K562 (cell line): Measurements from ENCODE around the gene DNASE1L1. TPM values are rescaled to one million over a fixed set of nuclear protein-coding genes. Genes with fewer than 3 reads are reported as not detected.
A peak's percentile ranks its signal among the peaks of the same experiment; 100 is the strongest.

ENCODE experiments used
- ATAC-seq: fragments of 200-7000 bp; cut with Tn5 transposase; 3 replicates; pipeline ENCODE4 v1.9.1; 2020; ENCODE audit warnings: moderate library complexity
- BruUV-seq: library from RNA; stranded (reverse); fragments of 400-500 nt; replicated peaks from 2 replicates; lab custom pipeline; 2021; lab: Mats Ljungman, UMichigan
- CTCF ChIA-PET: fragments of 300-600 bp; formaldehyde crosslinking; extraction: SDS; loops from one replicate; lab custom pipeline; 2021; ENCODE audit warnings: low intra/inter-chr PET ratio; lab: Yijun Ruan, JAX
- POLR2A ChIA-PET: fragments of 300-600, 350-650 bp; sonication (Branson Sonifier 250); formaldehyde crosslinking; extraction: SDS; loops from one replicate; lab custom pipeline; 2021; ENCODE audit warnings: antibody characterized with exemption, inconsistent platforms; lab: Yijun Ruan, JAX
- DNase-seq, 4 experiments: peaks; one replicate each; pipeline versions ENCODE4 v3.0.0 to v3.0.0-alpha.2; 2011 to 2018; ENCODE audit warnings: low spot score in 3 of 4, mixed read lengths in 3 of 4; ENCODE audit errors: extremely low read depth in 1 of 4
- FAIRE-seq: peaks from 2 replicates; lab custom pipeline; 2011; peaks lifted over from hg19 to GRCh38; lab: Jason Lieb, UNC
- H2AFZ ChIP-seq: 2 replicates; pipeline ENCODE4 v1.6.0; 2011; ENCODE audit warnings: low read depth, low read length, control low read depth, inconsistent platforms
- H3K27ac ChIP-seq: fragments of 200-600 bp; 3 replicates; pipeline ENCODE4 v1.8.0; 2011; ENCODE audit warnings: low read depth, mild to moderate bottlenecking, control low read depth, inconsistent platforms, low read length, moderate library complexity, mixed read lengths; ENCODE audit errors: extremely low read depth
- H3K27me3 ChIP-seq, 2 experiments: fragments of 300-600 bp in 1 of 2; 2 replicates in 1 of 2; 3 replicates in 1 of 2; pipeline versions ENCODE4 v1.6.0 to v1.8.0; 2011; ENCODE audit warnings: inconsistent platforms in 2 of 2, low read length in 2 of 2, mild to moderate bottlenecking in 1 of 2, mixed read lengths in 1 of 2, moderate library complexity in 1 of 2; ENCODE audit not compliant: control insufficient read depth in 2 of 2, insufficient read depth in 2 of 2
- H3K36me3 ChIP-seq: fragments of 300-600 bp; 3 replicates; pipeline ENCODE4 v1.8.0; 2011; ENCODE audit warnings: mild to moderate bottlenecking, low read length, inconsistent platforms; ENCODE audit not compliant: control insufficient read depth, insufficient read depth
- H3K4me1 ChIP-seq, 2 experiments: fragments of 200-600 bp in 1 of 2; replicated peaks in 1 of 2; 2 replicates in 1 of 2; 3 replicates in 1 of 2; pipeline versions ENCODE4 v1.5.1 to v1.8.0; 2011; ENCODE audit warnings: inconsistent platforms in 2 of 2, low read length in 2 of 2, mild to moderate bottlenecking in 1 of 2, mixed read lengths in 1 of 2, moderate library complexity in 1 of 2; ENCODE audit not compliant: control insufficient read depth in 2 of 2, insufficient read depth in 2 of 2
- H3K4me2 ChIP-seq: 2 replicates; pipeline ENCODE4 v1.6.1; 2011; ENCODE audit warnings: low read length, control low read depth, inconsistent platforms, mixed read lengths; ENCODE audit not compliant: insufficient read depth
- H3K4me3 ChIP-seq: fragments of 200-600 bp; sonication (generic), shearing (Covaris generic); 2 replicates; pipeline ENCODE4 v1.5.1; 2016; ENCODE audit warnings: control low read depth, inconsistent platforms
- H3K79me2 ChIP-seq: fragments of 200-600 bp; 3 replicates; pipeline ENCODE4 v1.8.0; 2011; ENCODE audit warnings: low read length, inconsistent platforms; ENCODE audit not compliant: control insufficient read depth, insufficient read depth
- H3K9ac ChIP-seq, 2 experiments: 2 replicates each; pipeline versions ENCODE4 v1.6.0 to v1.6.1; 2011; ENCODE audit warnings: low read depth in 2 of 2, low read length in 2 of 2, control low read depth in 1 of 2, inconsistent platforms in 1 of 2, mild to moderate bottlenecking in 1 of 2, mixed read lengths in 1 of 2; ENCODE audit not compliant: insufficient read depth in 1 of 2
- H3K9me1 ChIP-seq: one replicate; pipeline ENCODE4 v1.6.0; 2011; ENCODE audit warnings: inconsistent platforms, mild to moderate bottlenecking, low read length, moderate library complexity; ENCODE audit not compliant: control insufficient read depth, insufficient read depth
- H3K9me3 ChIP-seq: replicated peaks from 2 replicates; pipeline ENCODE4 v1.5.1; 2011; ENCODE audit warnings: low read depth, low read length, inconsistent platforms; ENCODE audit not compliant: control insufficient read depth, insufficient read depth
- H4K20me1 ChIP-seq: replicated peaks from 2 replicates; pipeline ENCODE4 v1.6.1; 2011; ENCODE audit warnings: low read length, inconsistent platforms, mixed read lengths; ENCODE audit not compliant: control insufficient read depth, insufficient read depth
- E2F8 ChIP-seq: fragments of 450-650 bp; IDR thresholded peaks from 2 replicates; pipeline ENCODE4 v1.7.1; 2018; ENCODE audit warnings: mild to moderate bottlenecking, low read depth; ENCODE audit not compliant: partially characterized antibody
- NCOA6 ChIP-seq: fragments of 450-650 bp; IDR thresholded peaks from 2 replicates; pipeline ENCODE4 v1.6.1; 2017; ENCODE audit warnings: mild to moderate bottlenecking
- SPI1 ChIP-seq: IDR thresholded peaks from 2 replicates; pipeline ENCODE4 v1.6.1; 2011; ENCODE audit warnings: low read depth, low read length, control low read depth, borderline replicate concordance
- SUPT5H ChIP-seq: fragments of 450-650 bp; IDR thresholded peaks from 2 replicates; pipeline ENCODE4 v1.6.1; 2016
- ZFP1 ChIP-seq: fragments of 450-650 bp; formaldehyde crosslinking; IDR thresholded peaks from 2 replicates; pipeline ENCODE4 v1.4.0; 2020; ENCODE audit warnings: mild to moderate bottlenecking, mixed read lengths
- WGBS: fragments of 100-300 bp; shearing (Covaris generic); methylation state at CpG from one replicate; pipeline ENCODE4 v1.1.6; 2016; ENCODE audit warnings: low coverage, mixed read lengths; ENCODE audit not compliant: insufficient coverage; ENCODE audit errors: missing lambda C conversion rate; 5-methylcytosine and 5-hydroxymethylcytosine counted together
- in situ Hi-C: fragments of 300-500 bp; cut with MboI; formaldehyde crosslinking; loops from 4 replicates; pipeline ENCODE4 v1.15.0; 2018; ENCODE audit warnings: inconsistent platforms, mixed read lengths
- intact Hi-C: fragments of 100-400 bp; cut with micrococcal nuclease; formaldehyde crosslinking; loops from 2 replicates; pipeline ENCODE4 v1.14.2; 2022
- polyA plus RNA-seq, 8 experiments: library from polyadenylated mRNA; depleted of rRNA in 4 of 8; stranded (reverse) in 5 of 8; unstranded in 3 of 8; fragments of >200 nt; fragmentation: Nextera tagmentation in 2 of 8; fragmentation: Illumina TruSeq in 1 of 8; extraction: Ambion mirVana in 2 of 8; extraction: Trizol in 1 of 8; gene quantifications; 2 replicates each; pipeline versions ENCODE4 v1.2.1 to v1.2.3, GENCODE V29; 2011 to 2014; ENCODE audit warnings: inconsistent platforms in 1 of 8, missing spikeins in 1 of 8
- total RNA-seq, 7 experiments: library from RNA; depleted of rRNA in 6 of 7; stranded (reverse); fragments of >200 nt in 6 of 7; fragmentation: Illumina TruSeq in 2 of 7; extraction: Trizol in 2 of 7; gene quantifications; 2 replicates each; pipeline versions ENCODE4 v1.2.1 to v1.2.3, GENCODE V29; 2011 to 2021; ENCODE audit warnings: low replicate concordance in 1 of 7

Gene DNASE1L1
- total and polyA plus RNA-seq, 9 of the 15 experiments (the other 6 are each of a cell fraction or from before 2014, with no cell fraction given) = 0.73 to 12.6 (median 7.9) TPM

- peaks cover 3% of the 10 kb centered on the region for H3K9me1 ChIP-seq
- TF ChIP-seq ZFP1 (CRISPR knock-in tag) = no peak
- peak; percentile 44; the same call in 1 of the 2 replicates for TF ChIP-seq SUPT5H
- TF ChIP-seq NCOA6 = no peak
- TF ChIP-seq E2F8 = peak; percentile 36
- TF ChIP-seq SPI1 = no peak
- TF ChIP-seq, all 486 proteins: peak for 2
- ChIA-PET POLR2A (interaction anchor here (0.7 to 1.1 kb wide), 2 partner anchors 82 to 84 kb away, joined by 3 read pairs; no protein-coding TSS in a partner anchor), CTCF (no interaction called here)
- 33% methylated on average over 10 of the region's 10 CpGs for WGBS
- Histone ChIP-seq H3K4me1 (peaks cover 9 to 40% of the 10 kb centered on the region in 2 experiments; a peak in 4 of 5 replicates), H3K4me2 (peak overlapping the region; percentile 68), H4K20me1 (0 out of 2 replicates have a peak, but pooled peaks cover 4% of the 10 kb centered on the region), H3K9me3 (no peaks in the 10 kb centered on the region), H3K27me3 (no peaks in the 10 kb centered on the region), H3K27ac (peak overlapping the region; percentile 56; the same call in 2 of the 3 replicates), H3K9ac (peak overlapping the region; percentile 50 to 81; a peak in 3 of 4 replicates), H3K79me2 (peaks cover 25% of the 10 kb centered on the region), H2AFZ (no peak overlapping the region), H3K4me3 (peak overlapping the region; percentile 76), H3K36me3 (peaks cover 66% of the 10 kb centered on the region; the same call in 2 of the 3 replicates)
- intact Hi-C loops (no loop called here), in situ Hi-C loops (no loop called here)
- no peak for DNase-seq
- BruUV-seq = no TSS peak
- peak; percentile 11 for ATAC-seq
- no peak for FAIRE-seq
Measured at GRCh38 chrX:154443479-154443910, 34.4 kb upstream of the DNASE1L1 start.
